GM19438 (cell line): ENCODE measurements around the gene DCAF6.
"Not testable (repeated sequence)": the region's sequence is repeated elsewhere in the genome, so short reads cannot be mapped to it uniquely, and the experiment has no call there.

Source experiments
- ATAC-seq: cut with Tn5 transposase; IDR thresholded peaks from one replicate; pipeline ENCODE4 v1.9.1; 2021; ENCODE audit warnings: low read depth; ENCODE audit not compliant: unreplicated experiment

The DCAF6 gene

GRCh38 chr1:168001213-168001612 is 64.7 kb downstream of the DCAF6 start:
- ATAC-seq, result no peak

DNA sequence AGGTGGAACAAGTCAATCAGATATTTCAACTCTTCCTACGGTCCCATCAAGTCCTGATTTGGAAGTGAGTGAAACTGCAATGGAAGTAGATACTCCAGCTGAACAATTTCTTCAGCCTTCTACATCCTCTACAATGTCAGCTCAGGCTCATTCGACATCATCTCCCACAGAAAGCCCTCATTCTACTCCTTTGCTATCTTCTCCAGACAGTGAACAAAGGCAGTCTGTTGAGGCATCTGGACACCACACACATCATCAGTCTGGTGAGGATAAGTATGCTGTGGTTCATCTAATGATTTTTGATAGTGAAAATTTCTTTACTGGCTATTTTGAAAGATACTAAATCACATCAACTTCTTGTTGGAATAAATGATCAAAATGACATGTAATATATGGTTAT is 68.0 kb downstream of the DCAF6 start:
- ATAC-seq, result no peak

DNA sequence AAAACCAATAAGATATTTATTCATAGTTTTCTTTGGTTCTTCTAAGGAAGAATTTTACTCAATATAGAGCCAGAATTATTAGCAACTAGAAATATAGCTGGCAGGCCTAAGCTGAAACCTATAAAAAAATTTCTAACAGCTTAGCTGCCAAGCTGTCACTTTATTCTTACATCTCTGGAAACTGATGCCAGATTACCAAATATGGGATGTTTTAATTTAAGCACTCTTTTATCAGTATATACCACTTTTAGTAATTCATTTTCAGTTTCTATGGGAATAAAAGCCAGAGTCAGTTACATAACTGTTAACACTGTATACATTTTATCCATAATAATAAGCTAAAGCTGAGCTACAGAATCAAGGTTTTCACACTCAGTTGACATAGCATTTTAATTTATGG is 69.0 kb downstream of the DCAF6 start:
- no peak for ATAC-seq

- ATAC-seq, result no peak
These were observed 71.2 kb downstream of the DCAF6 start for GRCh38 chr1:168007691-168008090.

DNA sequence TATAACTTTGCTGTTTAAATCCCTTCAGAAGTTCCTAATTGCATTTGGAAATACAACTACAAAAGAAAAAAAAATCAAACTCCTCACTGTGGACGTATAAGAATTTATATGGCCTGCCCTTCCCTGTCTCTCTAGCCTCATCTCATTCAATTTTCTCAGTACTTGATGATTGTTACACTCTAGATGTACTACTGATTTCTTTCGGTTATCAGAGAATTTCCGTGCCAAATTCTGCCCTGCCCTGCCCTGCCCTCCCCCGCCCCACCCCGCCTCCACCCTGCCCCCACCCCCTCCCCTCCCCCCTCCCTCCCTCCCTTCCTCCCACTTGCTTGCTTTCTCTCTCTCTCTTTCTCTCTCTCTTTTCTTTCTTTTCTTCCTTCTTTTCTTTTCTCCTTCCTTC is 72.1 kb downstream of the DCAF6 start:
- no peak for ATAC-seq

- ATAC-seq, result no peak
These were observed 72.8 kb downstream of the DCAF6 start for GRCh38 chr1:168009322-168009721.

GRCh38 chr1:168019407-168019806 is 82.9 kb downstream of the DCAF6 start:
- ATAC-seq, result no peak

- ATAC-seq, result no peak
These were observed 94.7 kb downstream of the DCAF6 start for GRCh38 chr1:168031198-168031597.

DNA sequence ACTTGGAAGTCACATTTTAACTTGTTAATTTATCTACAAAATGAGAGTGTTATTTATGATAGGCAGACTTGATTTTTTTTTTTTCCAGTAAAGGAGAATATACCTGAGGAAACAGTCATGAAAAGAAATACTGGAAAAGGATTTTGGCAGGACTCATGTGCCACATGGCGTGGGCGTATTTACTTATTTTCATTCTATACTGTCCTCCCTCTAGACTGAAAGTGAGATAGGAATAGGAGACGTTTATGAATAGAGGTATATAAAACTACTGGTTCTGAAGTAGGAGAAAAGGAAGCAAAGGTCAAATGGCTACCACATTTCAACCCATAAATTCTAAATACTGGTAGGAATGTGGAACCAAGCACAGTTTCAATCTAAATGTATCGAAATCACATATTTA is 95.1 kb downstream of the DCAF6 start:
- no peak for ATAC-seq

- ATAC-seq, result no peak
These were observed 95.5 kb downstream of the DCAF6 start for GRCh38 chr1:168032029-168032428.

DNA sequence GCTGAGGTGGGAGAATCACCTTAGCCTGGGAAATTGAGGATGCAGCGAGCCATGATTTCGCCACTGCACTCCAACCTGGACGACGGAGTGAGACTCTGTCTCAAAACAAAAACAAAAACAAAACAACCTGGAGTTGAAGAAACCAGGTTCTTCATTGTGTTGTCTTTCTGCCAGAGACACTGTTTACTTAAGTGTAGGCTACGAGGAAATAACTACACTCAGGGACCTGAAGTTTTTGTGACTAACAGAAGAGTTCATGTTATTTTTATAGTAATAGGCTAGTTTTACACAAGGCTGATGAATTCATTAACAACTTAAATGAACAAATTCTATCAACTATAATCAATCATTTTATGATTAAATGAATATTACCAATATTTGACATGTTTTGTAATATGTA is 98.9 kb downstream of the DCAF6 start:
- no peak for ATAC-seq

GRCh38 chr1:168042362-168042761 is 105.9 kb downstream of the DCAF6 start:
- ATAC-seq, result no peak

DNA sequence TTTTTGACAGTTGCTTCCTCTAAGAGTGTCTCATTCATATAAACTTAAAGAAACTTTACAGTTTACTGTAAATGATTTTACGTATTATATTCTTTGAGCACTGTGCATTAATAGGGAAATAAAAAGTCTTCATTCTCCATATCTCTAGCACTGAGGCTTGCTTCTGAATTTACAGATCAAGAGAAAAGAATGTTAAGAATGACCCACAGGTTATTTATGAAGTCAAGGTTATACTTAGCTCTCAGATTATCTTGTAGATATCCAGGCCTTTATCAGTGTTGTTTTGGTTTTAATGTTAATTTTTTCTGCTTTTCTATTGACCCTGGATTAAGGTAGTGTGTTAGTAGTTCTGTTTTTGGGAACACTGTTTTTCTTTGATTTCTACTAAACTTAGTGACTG is 108.8 kb downstream of the DCAF6 start:
- ATAC-seq, result no peak

DNA sequence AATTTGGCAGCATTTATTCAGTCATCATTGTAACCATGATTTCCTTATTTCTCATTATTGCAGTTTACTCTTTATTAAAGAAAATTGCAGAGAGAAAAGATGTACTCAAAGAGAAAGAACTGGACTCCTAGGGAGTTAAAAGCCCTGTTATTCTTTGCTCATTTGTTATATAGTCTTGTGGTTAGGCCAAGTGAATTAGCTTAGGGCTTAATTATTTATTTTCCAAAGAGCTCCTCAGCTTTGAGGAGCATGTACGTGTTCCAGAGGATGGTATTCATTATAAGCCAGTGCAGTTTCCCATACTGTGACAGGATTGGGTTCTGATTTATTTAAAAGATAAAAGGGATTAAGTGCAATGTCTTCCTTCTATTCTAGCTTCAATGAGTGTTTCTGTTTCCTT is 113.8 kb downstream of the DCAF6 start:
- ATAC-seq, result no peak

DNA sequence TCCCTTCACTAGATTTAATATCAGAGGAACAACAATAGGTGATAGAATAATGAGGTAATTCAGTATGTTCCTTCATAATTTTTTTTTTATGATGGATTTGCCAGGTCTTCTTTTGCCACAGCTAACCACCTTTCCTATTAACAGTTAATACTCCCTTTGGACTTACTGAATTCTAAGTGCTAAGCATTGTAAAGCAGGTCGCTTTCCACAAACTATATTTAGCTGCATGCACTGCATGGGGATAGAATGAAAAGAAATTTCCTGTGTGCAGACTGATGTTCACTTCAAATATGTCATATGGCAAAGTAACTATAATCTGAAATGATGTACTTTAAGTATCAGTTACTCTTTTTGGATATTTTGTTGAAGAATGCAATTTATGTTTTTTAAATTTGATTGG is 114.4 kb downstream of the DCAF6 start:
- ATAC-seq, result no peak

GRCh38 chr1:168053681-168054080 is 117.2 kb downstream of the DCAF6 start:
- no peak for ATAC-seq

- ATAC-seq, result no peak
These were observed 117.6 kb downstream of the DCAF6 start for GRCh38 chr1:168054117-168054516.

DNA sequence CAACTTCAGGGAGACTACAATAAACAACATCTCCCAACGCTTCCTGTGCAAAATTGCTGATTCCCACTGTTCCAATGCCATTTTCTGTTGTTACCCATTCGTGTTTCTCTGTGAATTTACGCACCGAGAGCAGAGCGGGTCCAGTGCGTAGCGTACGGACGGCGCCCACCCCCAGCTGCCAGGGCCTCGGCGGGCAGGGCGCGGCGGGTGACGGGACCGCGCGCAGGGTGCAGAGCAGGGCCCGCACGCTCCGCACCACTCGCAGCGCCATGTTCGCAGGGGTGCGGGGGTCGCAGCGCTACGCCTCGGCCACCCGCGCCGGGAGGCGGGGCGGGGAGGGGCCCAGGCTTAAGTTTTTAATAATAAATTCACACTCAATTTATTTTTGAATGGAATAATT is 119.7 kb downstream of the DCAF6 start:
- ATAC-seq, result not testable (repeated sequence)

DNA sequence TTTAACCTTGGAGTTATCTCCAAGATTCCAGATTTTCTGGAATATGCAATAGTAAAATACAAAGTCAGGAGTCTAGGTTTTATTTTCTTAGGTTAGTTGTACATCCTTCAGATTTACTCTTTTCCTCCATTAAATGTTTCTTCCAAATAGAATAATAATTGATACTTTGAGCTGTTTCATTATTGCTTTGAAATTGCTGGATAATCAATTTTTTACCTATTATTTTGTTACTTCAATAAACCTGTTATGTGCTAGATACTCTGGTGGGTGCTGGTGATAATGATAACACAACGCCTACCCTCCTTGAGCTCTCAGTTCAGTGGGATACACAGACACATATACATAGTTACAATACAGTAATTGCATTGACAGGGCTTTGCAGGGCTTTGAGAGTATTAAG is 120.9 kb downstream of the DCAF6 start:
- ATAC-seq, result no peak

- ATAC-seq, result no peak
These were observed 121.4 kb downstream of the DCAF6 start for GRCh38 chr1:168057921-168058320.

DNA sequence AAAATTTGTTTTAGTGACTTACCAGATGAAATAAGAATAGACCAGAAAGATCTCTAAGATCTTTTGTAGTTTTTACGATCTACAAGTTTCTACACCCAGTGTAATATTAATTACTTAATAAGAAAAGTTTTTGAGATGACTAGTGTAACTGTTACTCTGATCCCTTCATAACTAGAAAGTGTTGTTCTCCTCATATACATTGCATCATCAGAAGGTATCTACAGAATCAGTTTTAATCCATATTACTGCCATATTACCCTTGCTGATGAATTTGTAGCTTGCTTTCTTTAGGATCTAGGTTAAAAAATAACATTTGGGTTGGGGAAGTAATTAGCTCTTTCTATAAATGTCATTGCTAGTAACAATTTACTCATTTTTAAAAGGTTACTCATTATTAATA is 127.7 kb downstream of the DCAF6 start:
- ATAC-seq, result no peak

- ATAC-seq, result no peak
These were observed 129.0 kb downstream of the DCAF6 start for GRCh38 chr1:168065506-168065905.

GRCh38 chr1:168069384-168069783 is 132.9 kb downstream of the DCAF6 start:
- no peak for ATAC-seq

- no peak for ATAC-seq
These were observed 143.3 kb downstream of the DCAF6 start for GRCh38 chr1:168079761-168080160.
